ENCODE results near the gene TMEM201.

Gene TMEM201

GRCh38 chr1:9634582-9634981 is 45.9 kb downstream of the TMEM201 start:
- H3K4me3 ChIP-seq (ENCODE audit: low read depth, low read length), result no peak overlapping the region
- no peak for TF ChIP-seq CTCF (IDR thresholded peaks at IDR 0.05; ENCODE audit: control insufficient read depth, extremely low read depth, insufficient read depth)
- no peak for DNase-seq (ENCODE audit: low read depth)

GRCh38 chr1:9639227-9639626 is 50.5 kb downstream of the TMEM201 start:
- DNase-seq (ENCODE audit: low read depth), result no peak
- no peak overlapping the region for H3K4me3 ChIP-seq (ENCODE audit: low read depth, low read length)
- no peak for TF ChIP-seq CTCF (IDR thresholded peaks at IDR 0.05; ENCODE audit: control insufficient read depth, extremely low read depth, insufficient read depth)

GRCh38 chr1:9643351-9644256 is 54.9 kb downstream of the TMEM201 start:
- no peak overlapping the region for H3K4me3 ChIP-seq (ENCODE audit: low read depth, low read length)
- TF ChIP-seq CTCF (IDR thresholded peaks at IDR 0.05; ENCODE audit: control insufficient read depth, extremely low read depth, insufficient read depth), result no peak
- no peak for DNase-seq (ENCODE audit: low read depth)

- no peak for DNase-seq (ENCODE audit: low read depth)
- TF ChIP-seq CTCF (IDR thresholded peaks at IDR 0.05; ENCODE audit: control insufficient read depth, extremely low read depth, insufficient read depth), result no peak
Measured at GRCh38 chr1:9646037-9646436, 57.3 kb downstream of the TMEM201 start.

GRCh38 chr1:9648171-9648570 is 59.5 kb downstream of the TMEM201 start:
- TF ChIP-seq CTCF (IDR thresholded peaks at IDR 0.05; ENCODE audit: control insufficient read depth, extremely low read depth, insufficient read depth), result no peak
- no peak for DNase-seq (ENCODE audit: low read depth)
- no peak overlapping the region for H3K4me3 ChIP-seq (ENCODE audit: low read depth, low read length)

More at GRCh38 chr1:9646037-9646436, 57.3 kb downstream of the TMEM201 start:
- no peak overlapping the region for H3K4me3 ChIP-seq (ENCODE audit: low read depth, low read length)

- TF ChIP-seq CTCF (IDR thresholded peaks at IDR 0.05; ENCODE audit: control insufficient read depth, extremely low read depth, insufficient read depth), result no peak
- DNase-seq (ENCODE audit: low read depth), result peak; percentile 8
- H3K4me3 ChIP-seq (ENCODE audit: low read depth, low read length), result no peak overlapping the region
Measured at GRCh38 chr1:9649769-9650168, 61.1 kb downstream of the TMEM201 start.

GRCh38 chr1:9651220-9651564 is 62.5 kb downstream of the TMEM201 start:
- no peak for DNase-seq (ENCODE audit: low read depth)
- TF ChIP-seq CTCF (IDR thresholded peaks at IDR 0.05; ENCODE audit: control insufficient read depth, extremely low read depth, insufficient read depth), result no peak
- H3K4me3 ChIP-seq (ENCODE audit: low read depth, low read length), result no peak overlapping the region
